ENCODE data around the gene METTL16. TPM values are rescaled to one million over a fixed set of nuclear protein-coding genes. Genes with fewer than 3 reads are reported as not detected.

METTL16 gene
- total RNA-seq, 120 experiments from 2014 or later, result 19.6 to 52.4 (median 31.1) TPM

Other genes starting within 250 kb of the METTL16 start
- 10 to 100 TPM; 34.8 to 81.1 (median 50.5) TPM for gene SMG6, start 208.1 kb downstream of the METTL16 start, total RNA-seq
- 10 to 100 TPM in 119 of 120 experiments, 1 to 10 TPM in 1; 5.3 to 28.7 (median 16.8) TPM for gene SRR, start 207.9 kb downstream of the METTL16 start, total RNA-seq
- 10 to 100 TPM; 16.4 to 33.3 (median 23.0) TPM for gene TSR1, start 175.4 kb downstream of the METTL16 start, total RNA-seq
- gene SGSM2, start 174.4 kb downstream of the METTL16 start, total RNA-seq, result 100 to 1,000 TPM in 115 of 120 experiments, 10 to 100 TPM in 5; 82.4 to 230 (median 136) TPM
- gene MNT, start 110.8 kb downstream of the METTL16 start, total RNA-seq, result 10 to 100 TPM; 32.2 to 70.3 (median 43.0) TPM
- 100 to 1,000 TPM; 167 to 390 (median 327) TPM for gene PAFAH1B1, start 81.8 kb upstream of the METTL16 start, total RNA-seq
- gene CLUH, start 199.9 kb upstream of the METTL16 start, total RNA-seq, result 10 to 100 TPM; 46.1 to 95.4 (median 67.1) TPM
- 10 to 100 TPM in 119 of 120 experiments, 1 to 10 TPM in 1; 6.9 to 29.3 (median 18.3) TPM for gene CCDC92B, start 237.8 kb upstream of the METTL16 start, total RNA-seq

Data from dorsolateral prefrontal cortex (tissue), 118 donors.